Stimulated activated CD8-positive, alpha-beta memory T cell treated with anti-CD3 and anti-CD28 coated beads, Interleukin-7, amount 100 ng/mL, for 1 hour (primary cell): ENCODE measurements around the gene CLDN6.
"Not testable (repeated sequence)": the region's sequence is repeated elsewhere in the genome, so short reads cannot be mapped to it uniquely, and the experiment has no call there.

Experiments used
- DNase-seq, 2 donors: peaks; one replicate each; pipeline ENCODE4 v3.0.0-alpha.2; 2020; ENCODE audit warnings: low read depth in 2 of 2

Gene CLDN6

GRCh38 chr16:3052571-3053329, 34.8 kb upstream of the CLDN6 start:
- DNase-seq = not testable (repeated sequence)

- DNase-seq = no peak
Observed at GRCh38 chr16:3051494-3051893, 33.5 kb upstream of the CLDN6 start.

GRCh38 chr16:3051009-3051408, 33.0 kb upstream of the CLDN6 start:
- no peak for DNase-seq

GRCh38 chr16:3050487-3050886, 32.5 kb upstream of the CLDN6 start:
- DNase-seq = no peak

GRCh38 chr16:3049921-3050481, 32.0 kb upstream of the CLDN6 start:
- DNase-seq = no peak

- no peak for DNase-seq
Observed at GRCh38 chr16:3047387-3047720, 29.4 kb upstream of the CLDN6 start.

- DNase-seq = no peak
Observed at GRCh38 chr16:3046641-3047386, 28.8 kb upstream of the CLDN6 start.

GRCh38 chr16:3045758-3046640, 28.0 kb upstream of the CLDN6 start, which contains the start of gene MMP25:
TSS of gene MMP25 (plus strand) at chr16:3046561. CDS start at chr16:3046918, 357 bp downstream.
- DNase-seq = no peak

GRCh38 chr16:3044708-3045107, 26.7 kb upstream of the CLDN6 start:
- DNase-seq = no peak

- no peak for DNase-seq
Observed at GRCh38 chr16:3042376-3042775, 24.4 kb upstream of the CLDN6 start.

GRCh38 chr16:3038896-3039295, 20.9 kb upstream of the CLDN6 start:
- DNase-seq = no peak

- no peak for DNase-seq
Observed at GRCh38 chr16:3038256-3038655, 20.3 kb upstream of the CLDN6 start.

- DNase-seq = no peak
Observed at GRCh38 chr16:3036726-3037315, 18.8 kb upstream of the CLDN6 start, which contains the start of gene BICDL2. TSS of gene BICDL2 (minus strand) at chr16:3036944. CDS start at chr16:3035496, 1,448 bp downstream.

- DNase-seq = no peak
Observed at GRCh38 chr16:3035972-3036725, 18.2 kb upstream of the CLDN6 start.

- no peak for DNase-seq
Observed at GRCh38 chr16:3035289-3035971, 17.4 kb upstream of the CLDN6 start.

GRCh38 chr16:3032624-3033023, 14.6 kb upstream of the CLDN6 start:
- no peak for DNase-seq

GRCh38 chr16:3030222-3031212, 12.5 kb upstream of the CLDN6 start:
- DNase-seq = no peak

GRCh38 chr16:3029491-3030221, 11.7 kb upstream of the CLDN6 start:
- DNase-seq = no peak
